Measurements from ENCODE around the gene SLITRK3.

SLITRK3 gene

GRCh38 chr3:165195640-165196576 lies at the start of gene SLITRK3:
SLITRK3 (minus strand) TSS chr3:165196384; CDS start chr3:165190830, 5,554 bp downstream.
- no peak within 1 kb of the TSS for H3K27ac ChIP-seq
- TF ChIP-seq CTCF (IDR thresholded peaks at IDR 0.05) (no peak), ZFX (IDR thresholded peaks at IDR 0.05; ENCODE audit: borderline replicate concordance) (no peak)

- no peak overlapping the region for H3K27ac ChIP-seq
- TF ChIP-seq ZFX (IDR thresholded peaks at IDR 0.05; ENCODE audit: borderline replicate concordance) (no peak), CTCF (IDR thresholded peaks at IDR 0.05) (no peak)
Observed at GRCh38 chr3:165243597-165243996, 47.4 kb upstream of the SLITRK3 start.

GRCh38 chr3:165233501-165234195 lies 37.5 kb upstream of the SLITRK3 start:
- no peak overlapping the region for H3K27ac ChIP-seq
- TF ChIP-seq CTCF (IDR thresholded peaks at IDR 0.05) (no peak), ZFX (IDR thresholded peaks at IDR 0.05; ENCODE audit: borderline replicate concordance) (no peak)

GRCh38 chr3:165225604-165226003 lies 29.4 kb upstream of the SLITRK3 start:
- H3K27ac ChIP-seq = no peak overlapping the region
- TF ChIP-seq CTCF (IDR thresholded peaks at IDR 0.05) (no peak), ZFX (IDR thresholded peaks at IDR 0.05; ENCODE audit: borderline replicate concordance) (no peak)

GRCh38 chr3:165217739-165218138 lies 21.6 kb upstream of the SLITRK3 start:
- TF ChIP-seq CTCF (IDR thresholded peaks at IDR 0.05) (no peak), ZFX (IDR thresholded peaks at IDR 0.05; ENCODE audit: borderline replicate concordance) (no peak)
- H3K27ac ChIP-seq = no peak overlapping the region

- TF ChIP-seq CTCF (IDR thresholded peaks at IDR 0.05) (no peak), ZFX (IDR thresholded peaks at IDR 0.05; ENCODE audit: borderline replicate concordance) (no peak)
- no peak overlapping the region for H3K27ac ChIP-seq
Observed at GRCh38 chr3:165212580-165212979, 16.4 kb upstream of the SLITRK3 start.

GRCh38 chr3:165211721-165212120 lies 15.5 kb upstream of the SLITRK3 start:
- no peak for TF ChIP-seq CTCF (IDR thresholded peaks at IDR 0.05)
- TF ChIP-seq ZFX (IDR thresholded peaks at IDR 0.05; ENCODE audit: borderline replicate concordance) = no peak

More at GRCh38 chr3:165211721-165212120, 15.5 kb upstream of the SLITRK3 start:
- no peak overlapping the region for H3K27ac ChIP-seq

All from 22Rv1 (cell line).